ENCODE results near the gene DENND10.

DNA sequence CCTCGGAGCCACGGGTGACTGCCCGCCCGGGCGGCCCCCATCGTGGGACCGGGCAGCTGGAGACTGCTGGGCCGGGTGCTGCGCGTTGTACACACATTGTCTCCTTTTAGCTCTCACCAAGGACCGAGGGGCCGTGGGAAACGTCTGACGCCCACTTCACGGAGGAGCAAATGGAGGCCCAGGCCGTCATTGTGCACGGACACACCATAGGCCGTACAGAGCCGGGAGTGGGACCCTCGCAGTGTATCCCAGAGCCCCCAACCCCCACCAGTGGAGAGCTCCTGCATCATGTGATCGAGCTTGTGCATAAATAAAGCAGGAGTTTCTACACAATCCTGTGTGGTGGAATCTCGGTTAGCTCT, 722 bp downstream of the DENND10 start:
- TF ChIP-seq, protein P1, sequence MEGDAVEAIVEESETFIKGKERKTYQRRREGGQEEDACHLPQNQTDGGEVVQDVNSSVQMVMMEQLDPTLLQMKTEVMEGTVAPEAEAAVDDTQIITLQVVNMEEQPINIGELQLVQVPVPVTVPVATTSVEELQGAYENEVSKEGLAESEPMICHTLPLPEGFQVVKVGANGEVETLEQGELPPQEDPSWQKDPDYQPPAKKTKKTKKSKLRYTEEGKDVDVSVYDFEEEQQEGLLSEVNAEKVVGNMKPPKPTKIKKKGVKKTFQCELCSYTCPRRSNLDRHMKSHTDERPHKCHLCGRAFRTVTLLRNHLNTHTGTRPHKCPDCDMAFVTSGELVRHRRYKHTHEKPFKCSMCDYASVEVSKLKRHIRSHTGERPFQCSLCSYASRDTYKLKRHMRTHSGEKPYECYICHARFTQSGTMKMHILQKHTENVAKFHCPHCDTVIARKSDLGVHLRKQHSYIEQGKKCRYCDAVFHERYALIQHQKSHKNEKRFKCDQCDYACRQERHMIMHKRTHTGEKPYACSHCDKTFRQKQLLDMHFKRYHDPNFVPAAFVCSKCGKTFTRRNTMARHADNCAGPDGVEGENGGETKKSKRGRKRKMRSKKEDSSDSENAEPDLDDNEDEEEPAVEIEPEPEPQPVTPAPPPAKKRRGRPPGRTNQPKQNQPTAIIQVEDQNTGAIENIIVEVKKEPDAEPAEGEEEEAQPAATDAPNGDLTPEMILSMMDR (IDR thresholded peaks at IDR 0.05; ENCODE audit: low read length): no peak
- no peak for TF ChIP-seq EZH2 (optimal IDR thresholded peaks at IDR 0.05; ENCODE audit: low read depth, low read length)
